Large intestine (tissue), 3 donors: ENCODE results near the gene GAB2. TPM values are rescaled to one million over a fixed set of nuclear protein-coding genes. Genes with fewer than 3 reads are reported as not detected.
A peak's percentile ranks its signal among the peaks of the same experiment; 100 is the strongest.

Source experiments
- DNase-seq, 2 donors: peaks; one replicate each; pipeline versions ENCODE4 v3.0.0 to v3.0.0-alpha.2; 2013
- H3K27ac ChIP-seq: one replicate; pipeline ENCODE4 v1.5.1; 2013; ENCODE audit warnings: low read length
- H3K27me3 ChIP-seq: 2 replicates; pipeline ENCODE4 v1.6.1; 2013; ENCODE audit warnings: low read length; ENCODE audit not compliant: control insufficient read depth, insufficient read depth
- H3K36me3 ChIP-seq: 2 replicates; pipeline ENCODE4 v1.6.1; 2013; ENCODE audit warnings: low read length; ENCODE audit not compliant: control insufficient read depth, insufficient read depth
- H3K4me1 ChIP-seq: one replicate; pipeline ENCODE4 v1.6.1; 2013; ENCODE audit warnings: low read length; ENCODE audit not compliant: control insufficient read depth, insufficient read depth
- H3K4me3 ChIP-seq: one replicate; pipeline ENCODE4 v1.5.1; 2013; ENCODE audit warnings: low read length
- H3K9me3 ChIP-seq: one replicate; pipeline ENCODE4 v1.6.1; 2013; ENCODE audit warnings: mild to moderate bottlenecking, low read depth, low read length, moderate library complexity; ENCODE audit not compliant: control insufficient read depth
- WGBS: methylation state at CpG from one replicate; pipeline ENCODE4 v1.1.5; 2013; ENCODE audit warnings: low lambda C conversion rate; ENCODE audit not compliant: insufficient coverage; 5-methylcytosine and 5-hydroxymethylcytosine counted together
- polyA plus RNA-seq: library from polyadenylated mRNA; unstranded; fragments of 120-200 nt; gene quantifications from one replicate; pipeline ENCODE4 v1.2.1, GENCODE V29; 2013

Gene GAB2
- polyA plus RNA-seq, 1 donor, result 10.7 TPM

- Histone ChIP-seq H3K4me1 (peaks cover 10% of the 10 kb centered on the region), H3K27ac (no peak overlapping the region), H3K4me3 (no peak overlapping the region), H3K9me3 (no peaks in the 10 kb centered on the region), H3K27me3 (no peaks in the 10 kb centered on the region), H3K36me3 (no peaks in the 10 kb centered on the region)
- WGBS, result no CpG with 5 or more reads among the region's 3 CpGs
- DNase-seq, result no peak
These were observed 227.8 kb downstream of the GAB2 start for GRCh38 chr11:78189851-78190250.

- no peak overlapping the region for H3K27ac ChIP-seq
These were observed 228.4 kb downstream of the GAB2 start for GRCh38 chr11:78189174-78189724.

GRCh38 chr11:78188286-78189173 lies 229.1 kb downstream of the GAB2 start, which contains the start of the genes KCTD21 and USP35:
TSS of gene KCTD21 (minus strand) at chr11:78188626. CDS start at chr11:78174554, 14,072 bp downstream.
TSS of gene USP35 (plus strand) at chr11:78188919. CDS start at chr11:78196246, 7,327 bp downstream.
- H3K4me1 ChIP-seq, result peaks cover 10% of the 10 kb centered on the region
- DNase-seq, result peak; percentile 96 to 97
- WGBS, result no CpG with 5 or more reads among the region's 74 CpGs
- H3K4me3 ChIP-seq, result peak within 1 kb of the TSS; percentile 97
- H3K27me3 ChIP-seq, result no peaks in the 10 kb centered on the region
- no peaks in the 10 kb centered on the region for H3K9me3 ChIP-seq
- H3K27ac ChIP-seq, result peak within 1 kb of the TSS; percentile 68
- H3K36me3 ChIP-seq, result no peaks in the 10 kb centered on the region

More at GRCh38 chr11:78189174-78189724, 228.4 kb downstream of the GAB2 start:
- no peaks in the 10 kb centered on the region for H3K36me3 ChIP-seq
- WGBS, result no CpG with 5 or more reads among the region's 18 CpGs
- no peak for DNase-seq
- no peaks in the 10 kb centered on the region for H3K27me3 ChIP-seq
- H3K9me3 ChIP-seq, result no peaks in the 10 kb centered on the region
- peaks cover 10% of the 10 kb centered on the region for H3K4me1 ChIP-seq
- peak overlapping the region; percentile 97 for H3K4me3 ChIP-seq

GRCh38 chr11:78187366-78188285 lies 230.0 kb downstream of the GAB2 start:
- H3K4me1 ChIP-seq, result peaks cover 10% of the 10 kb centered on the region
- H3K4me3 ChIP-seq, result peak overlapping the region; percentile 97
- H3K27ac ChIP-seq, result peak overlapping the region; percentile 68
- H3K36me3 ChIP-seq, result no peaks in the 10 kb centered on the region
- peak in 1 of 2 donors; percentile 56 for DNase-seq
- no peaks in the 10 kb centered on the region for H3K27me3 ChIP-seq
- H3K9me3 ChIP-seq, result no peaks in the 10 kb centered on the region
- whole genome bisulfite sequencing, result 70% methylated on average over 5 of the region's 31 CpGs

- no peak overlapping the region for H3K27ac ChIP-seq
- WGBS, result 72% methylated on average over 2 of the region's 2 CpGs
- H3K4me1 ChIP-seq, result no peaks in the 10 kb centered on the region
- H3K27me3 ChIP-seq, result no peaks in the 10 kb centered on the region
- H3K9me3 ChIP-seq, result no peaks in the 10 kb centered on the region
- DNase-seq, result no peak
- no peak overlapping the region for H3K4me3 ChIP-seq
- peaks cover 2% of the 10 kb centered on the region for H3K36me3 ChIP-seq
These were observed 236.4 kb downstream of the GAB2 start for GRCh38 chr11:78181185-78181584.

- Histone ChIP-seq H3K27ac (no peak overlapping the region), H3K9me3 (no peaks in the 10 kb centered on the region), H3K4me1 (no peaks in the 10 kb centered on the region), H3K36me3 (peaks cover 2% of the 10 kb centered on the region), H3K4me3 (no peak overlapping the region), H3K27me3 (no peaks in the 10 kb centered on the region)
- WGBS, result 100% methylated on average over 1 of the region's 4 CpGs
- no peak for DNase-seq
These were observed 236.9 kb downstream of the GAB2 start for GRCh38 chr11:78180751-78181150.

GRCh38 chr11:78179459-78180071 lies 238.1 kb downstream of the GAB2 start:
- DNase-seq, result peak in 1 of 2 donors; percentile 42
- peaks cover 2% of the 10 kb centered on the region for H3K36me3 ChIP-seq
- no CpG with 5 or more reads among the region's 7 CpGs for WGBS

GRCh38 chr11:78177216-78177615 lies 240.4 kb downstream of the GAB2 start:
- H3K9me3 ChIP-seq, result no peaks in the 10 kb centered on the region
- H3K4me1 ChIP-seq, result no peaks in the 10 kb centered on the region
- H3K27ac ChIP-seq, result no peak overlapping the region
- 100% methylated on average over 4 of the region's 7 CpGs for WGBS
- no peak overlapping the region for H3K4me3 ChIP-seq
- no peaks in the 10 kb centered on the region for H3K27me3 ChIP-seq
- DNase-seq, result no peak
- H3K36me3 ChIP-seq, result peaks cover 17% of the 10 kb centered on the region

More at GRCh38 chr11:78179459-78180071, 238.1 kb downstream of the GAB2 start:
- Histone ChIP-seq H3K27ac (no peak overlapping the region), H3K9me3 (no peaks in the 10 kb centered on the region), H3K4me1 (no peaks in the 10 kb centered on the region), H3K27me3 (no peaks in the 10 kb centered on the region), H3K4me3 (no peak overlapping the region)

GRCh38 chr11:78176605-78177141 lies 240.9 kb downstream of the GAB2 start:
- Histone ChIP-seq H3K4me3 (no peak overlapping the region), H3K27ac (no peak overlapping the region), H3K36me3 (peaks cover 21% of the 10 kb centered on the region), H3K9me3 (no peaks in the 10 kb centered on the region), H3K27me3 (no peaks in the 10 kb centered on the region), H3K4me1 (no peaks in the 10 kb centered on the region)
- 100% methylated on average over 1 of the region's 10 CpGs for WGBS
- DNase-seq, result no peak
